Measurements from ENCODE around the gene VTA1. TPM values are rescaled to one million over a fixed set of nuclear protein-coding genes. Genes with fewer than 3 reads are reported as not detected.
"Not testable (repeated sequence)": the region's sequence is repeated elsewhere in the genome, so short reads cannot be mapped to it uniquely, and the experiment has no call there.

Gene VTA1
- total RNA-seq, 2 donors from 2014 or later: 29.1 to 37.4 TPM

GRCh38 chr6:142153196-142153595 is 6.1 kb downstream of the VTA1 start:
- Mint-ChIP-seq H3K36me3 (ENCODE audit: insufficient read depth in 2 of 2) (peaks cover 0 to 4% of the 10 kb centered on the region in 2 donors), H3K4me3 (peak overlapping the region in 1 of 2 donors; percentile 35), H3K27ac (peak overlapping the region; percentile 62), H3K27me3 (ENCODE audit: low read depth) (no peaks in the 10 kb centered on the region), H3K4me1 (ENCODE audit: low read depth) (peaks cover 55% of the 10 kb centered on the region), H3K9me3 (no peaks in the 10 kb centered on the region)
- no peak for ATAC-seq (replicated peaks in 1 of 2)
- no peak for DNase-seq

DNA sequence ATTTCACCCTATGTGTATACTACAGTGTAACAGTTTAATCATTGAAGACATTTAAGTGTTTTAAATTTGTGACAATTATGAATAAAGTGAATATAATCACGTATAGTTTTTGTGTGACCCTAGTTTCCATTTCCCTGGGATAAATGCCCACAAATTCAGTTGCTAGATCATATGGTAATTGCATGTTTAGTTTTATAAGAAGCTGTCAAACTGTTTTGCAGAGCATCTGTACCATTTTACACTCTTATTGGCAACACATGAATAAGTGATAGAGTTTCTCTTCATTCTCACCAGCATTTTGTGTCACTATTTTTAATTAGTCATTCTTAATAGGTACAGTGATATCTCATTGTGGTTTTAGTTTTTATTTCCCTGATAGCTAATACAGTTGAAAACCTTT is 7.3 kb downstream of the VTA1 start:
- Mint-ChIP-seq H3K4me1 (ENCODE audit: low read depth) (peaks cover 46% of the 10 kb centered on the region), H3K27me3 (ENCODE audit: low read depth) (no peaks in the 10 kb centered on the region), H3K9me3 (no peaks in the 10 kb centered on the region), H3K36me3 (ENCODE audit: insufficient read depth in 2 of 2) (peaks cover 0 to 4% of the 10 kb centered on the region in 2 donors), H3K27ac (no peak overlapping the region), H3K4me3 (no peak overlapping the region)
- ATAC-seq (replicated peaks in 1 of 2): no peak
- no peak for DNase-seq

DNA sequence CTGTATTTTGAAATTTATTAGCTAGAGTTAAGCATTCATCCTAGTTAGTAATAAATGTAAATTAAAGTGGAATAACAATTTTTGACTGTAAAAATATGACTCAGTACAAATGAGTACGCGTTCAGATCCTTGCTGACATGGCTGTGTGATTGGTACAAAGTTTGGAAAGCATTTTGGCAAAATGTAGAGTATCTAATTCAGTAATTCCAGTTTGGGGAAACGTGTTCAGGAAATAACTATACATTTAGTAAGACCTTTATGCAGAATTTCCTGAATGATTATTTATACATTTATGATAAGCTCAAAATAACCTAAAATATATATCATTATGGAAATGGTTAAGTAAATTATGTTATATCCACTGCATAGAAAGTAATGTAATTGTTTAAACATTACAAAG is 8.0 kb downstream of the VTA1 start:
- peaks cover 0 to 4% of the 10 kb centered on the region in 2 donors for H3K36me3 Mint-ChIP-seq (ENCODE audit: insufficient read depth in 2 of 2)
- H3K4me1 Mint-ChIP-seq (ENCODE audit: low read depth): peaks cover 44% of the 10 kb centered on the region
- no peak for DNase-seq
- H3K27ac Mint-ChIP-seq: no peak overlapping the region
- H3K9me3 Mint-ChIP-seq: no peaks in the 10 kb centered on the region
- H3K27me3 Mint-ChIP-seq (ENCODE audit: low read depth): no peaks in the 10 kb centered on the region
- no peak overlapping the region for H3K4me3 Mint-ChIP-seq
- no peak for ATAC-seq (replicated peaks in 1 of 2)

DNA sequence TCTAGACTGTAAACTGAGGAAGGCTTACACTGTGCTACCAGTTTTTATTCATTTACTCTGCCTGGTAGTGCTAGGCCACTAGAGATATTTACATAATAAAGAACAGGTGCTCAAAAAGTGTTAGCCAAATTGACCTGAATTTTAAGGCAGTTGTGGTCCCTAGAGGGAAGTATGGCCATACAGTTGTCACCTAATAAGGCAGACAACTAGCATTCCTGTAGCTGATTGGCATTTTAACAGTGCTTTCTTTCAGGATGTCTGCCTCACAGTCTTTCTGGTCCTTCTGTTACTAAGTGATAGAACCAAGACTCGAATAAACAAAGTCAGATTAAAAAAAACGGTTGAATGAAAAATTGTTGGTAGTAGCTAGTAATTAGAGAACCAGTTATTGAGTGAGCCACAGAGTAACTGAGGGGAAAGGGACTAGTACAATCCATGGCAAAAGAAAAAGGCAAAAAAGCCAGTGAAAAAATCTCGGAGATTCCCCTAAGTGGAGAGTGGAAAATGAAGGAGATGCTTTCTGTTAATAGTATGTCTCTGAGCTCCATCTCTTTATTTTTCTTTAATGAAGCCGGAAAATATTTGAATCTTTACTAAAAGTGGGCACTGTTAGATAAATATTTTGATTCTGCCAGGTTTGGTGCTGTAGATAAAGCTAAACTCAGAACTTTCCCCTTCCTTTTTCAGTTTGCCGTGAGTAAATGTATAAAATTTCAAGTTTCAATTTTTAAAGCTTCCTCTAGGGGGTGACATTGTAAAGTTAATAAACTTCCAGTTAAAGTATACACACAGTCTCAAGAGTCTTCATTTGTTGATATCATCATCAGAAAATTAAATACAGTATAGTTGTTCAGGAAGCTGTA is 9.1 kb downstream of the VTA1 start:
- Mint-ChIP-seq H3K4me1 (ENCODE audit: low read depth) (peaks cover 37% of the 10 kb centered on the region), H3K36me3 (ENCODE audit: insufficient read depth in 2 of 2) (no peaks in the 10 kb centered on the region), H3K9me3 (no peaks in the 10 kb centered on the region), H3K4me3 (peak overlapping the region; percentile 14 to 69), H3K27ac (peak overlapping the region; percentile 8), H3K27me3 (ENCODE audit: low read depth) (no peaks in the 10 kb centered on the region)
- ATAC-seq (replicated peaks in 1 of 2) (no peak), DNase-seq (no peak)

DNA sequence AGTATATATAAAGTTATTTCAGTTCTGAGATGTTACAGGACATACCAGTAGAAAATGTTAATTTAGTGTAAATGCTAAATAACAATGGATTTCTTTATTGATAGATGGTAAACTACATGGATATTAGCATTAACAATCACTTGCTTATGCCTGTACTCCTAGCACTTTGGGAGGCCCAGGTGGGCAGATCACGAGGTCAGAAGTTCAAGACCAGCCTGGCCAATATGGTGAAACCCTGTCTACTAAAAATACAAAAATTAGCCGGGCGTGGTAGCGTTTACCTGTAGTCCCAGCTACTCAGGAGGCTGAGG is 9.7 kb downstream of the VTA1 start:
- not testable (repeated sequence) for H3K9me3 Mint-ChIP-seq; ATAC-seq (replicated peaks in 1 of 2); H3K36me3 Mint-ChIP-seq (ENCODE audit: insufficient read depth in 2 of 2); H3K27ac Mint-ChIP-seq; H3K27me3 Mint-ChIP-seq (ENCODE audit: low read depth); DNase-seq
- peak overlapping the region in 1 of 2 donors; percentile 69 for H3K4me3 Mint-ChIP-seq
- peaks cover 32% of the 10 kb centered on the region for H3K4me1 Mint-ChIP-seq (ENCODE audit: low read depth)

- Mint-ChIP-seq H3K4me1 (ENCODE audit: low read depth) (peaks cover 31% of the 10 kb centered on the region), H3K4me3 (no peak overlapping the region), H3K9me3 (no peaks in the 10 kb centered on the region), H3K27me3 (ENCODE audit: low read depth) (no peaks in the 10 kb centered on the region), H3K36me3 (ENCODE audit: insufficient read depth in 2 of 2) (peaks cover 0 to 4% of the 10 kb centered on the region in 2 donors), H3K27ac (no peak overlapping the region)
- DNase-seq (no peak), ATAC-seq (replicated peaks in 1 of 2) (no peak)
These were observed 15.7 kb downstream of the VTA1 start for GRCh38 chr6:142162780-142163179.

DNA sequence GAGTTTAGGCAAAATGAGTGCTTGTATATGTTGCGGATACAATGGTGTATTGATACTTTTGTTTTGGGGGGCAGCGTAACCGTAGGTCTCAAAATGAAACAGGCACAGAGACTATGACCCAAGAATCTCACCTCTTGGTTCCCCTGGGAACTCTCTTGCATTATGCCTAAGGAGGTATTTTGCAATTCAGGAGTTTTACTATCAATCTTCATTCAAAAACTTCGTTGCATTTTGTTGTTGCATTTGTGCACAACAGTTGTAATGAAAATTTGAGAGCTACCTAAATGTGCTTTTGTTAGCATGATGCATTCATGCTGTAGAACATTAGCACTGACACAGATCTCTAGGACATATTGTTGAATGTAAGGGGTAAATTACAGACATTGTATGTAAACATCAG is 18.2 kb downstream of the VTA1 start:
- peaks cover 0 to 5% of the 10 kb centered on the region in 2 donors for H3K36me3 Mint-ChIP-seq (ENCODE audit: insufficient read depth in 2 of 2)
- no peak for ATAC-seq (replicated peaks in 1 of 2)
- H3K4me3 Mint-ChIP-seq: no peak overlapping the region
- H3K27ac Mint-ChIP-seq: no peak overlapping the region
- H3K9me3 Mint-ChIP-seq: no peaks in the 10 kb centered on the region
- peaks cover 24% of the 10 kb centered on the region for H3K4me1 Mint-ChIP-seq (ENCODE audit: low read depth)
- no peaks in the 10 kb centered on the region for H3K27me3 Mint-ChIP-seq (ENCODE audit: low read depth)
- DNase-seq: no peak

DNA sequence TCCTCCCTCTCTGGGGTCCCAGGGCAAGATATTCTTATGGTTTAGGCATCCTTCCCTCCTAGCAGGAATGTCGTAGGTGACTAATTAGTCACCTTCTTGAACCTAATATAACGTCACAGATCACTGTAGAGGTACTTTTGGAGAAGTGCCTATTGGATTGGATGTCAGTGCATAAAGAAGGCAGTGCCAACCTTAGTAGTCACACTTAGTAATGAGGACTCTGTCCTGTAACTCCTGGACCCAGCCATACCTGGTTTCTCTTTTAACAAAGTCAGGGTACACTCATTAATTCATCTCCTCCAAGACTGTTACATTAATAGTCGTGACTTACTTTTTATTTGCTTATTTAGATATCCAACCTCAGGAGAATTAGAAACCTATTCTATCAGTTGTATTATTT is 20.0 kb downstream of the VTA1 start:
- H3K9me3 Mint-ChIP-seq: no peaks in the 10 kb centered on the region
- no peak overlapping the region for H3K27ac Mint-ChIP-seq
- H3K36me3 Mint-ChIP-seq (ENCODE audit: insufficient read depth in 2 of 2): peaks cover 0 to 6% of the 10 kb centered on the region in 2 donors
- ATAC-seq (replicated peaks in 1 of 2) (no peak), DNase-seq (no peak)
- no peak overlapping the region for H3K4me3 Mint-ChIP-seq
- peaks cover 22% of the 10 kb centered on the region for H3K4me1 Mint-ChIP-seq (ENCODE audit: low read depth)
- H3K27me3 Mint-ChIP-seq (ENCODE audit: low read depth): no peaks in the 10 kb centered on the region

DNA sequence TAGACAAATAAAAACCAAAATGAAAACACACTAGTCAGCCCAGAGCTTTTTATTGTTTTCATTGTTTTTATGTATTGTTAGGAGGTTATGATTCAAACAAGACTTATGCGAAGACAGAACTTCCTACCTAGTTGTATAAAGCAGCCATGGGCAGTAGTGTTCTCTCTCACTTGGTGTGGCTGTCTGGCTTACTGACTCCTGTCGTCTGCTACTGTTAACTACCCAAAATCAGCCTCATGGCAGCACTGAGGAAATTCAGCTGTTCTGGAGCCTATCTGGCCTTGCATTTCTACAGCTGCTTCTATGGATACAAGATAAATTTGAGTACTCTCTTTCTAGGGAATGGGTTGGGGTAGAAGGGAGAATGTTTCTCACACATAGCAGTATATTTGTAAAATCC is 20.4 kb downstream of the VTA1 start:
- DNase-seq (no peak), ATAC-seq (replicated peaks in 1 of 2) (no peak)
- peaks cover under 1 to 6% of the 10 kb centered on the region in 2 donors for H3K36me3 Mint-ChIP-seq (ENCODE audit: insufficient read depth in 2 of 2)
- H3K4me3 Mint-ChIP-seq: no peak overlapping the region
- no peaks in the 10 kb centered on the region for H3K27me3 Mint-ChIP-seq (ENCODE audit: low read depth)
- no peaks in the 10 kb centered on the region for H3K9me3 Mint-ChIP-seq
- H3K4me1 Mint-ChIP-seq (ENCODE audit: low read depth): peaks cover 17% of the 10 kb centered on the region
- H3K27ac Mint-ChIP-seq: no peak overlapping the region

DNA sequence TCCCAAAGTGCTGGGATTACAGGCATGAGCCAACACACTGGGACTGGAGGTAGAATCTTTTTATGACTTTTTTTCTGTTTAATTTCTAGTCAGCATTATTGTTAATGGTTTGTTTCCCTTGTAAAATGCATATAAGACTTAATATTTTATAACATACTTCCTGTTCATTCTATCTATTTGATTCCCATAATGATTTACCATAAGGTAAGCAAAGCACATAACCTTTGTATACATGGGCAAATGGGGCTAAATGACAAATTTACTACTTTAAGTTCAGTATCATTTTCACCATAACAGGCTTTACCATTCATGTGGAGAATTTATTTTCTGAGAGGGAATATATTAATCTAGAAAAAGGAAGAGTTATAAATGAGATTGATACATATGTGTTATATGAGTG is 24.3 kb downstream of the VTA1 start:
- no peak overlapping the region for H3K27ac Mint-ChIP-seq
- H3K4me1 Mint-ChIP-seq (ENCODE audit: low read depth): no peaks in the 10 kb centered on the region
- H3K36me3 Mint-ChIP-seq (ENCODE audit: insufficient read depth in 2 of 2): peaks cover 11 to 25% of the 10 kb centered on the region in 2 donors
- H3K4me3 Mint-ChIP-seq: no peak overlapping the region
- H3K9me3 Mint-ChIP-seq: peaks cover 0 to 2% of the 10 kb centered on the region in 2 donors
- ATAC-seq (replicated peaks in 1 of 2): no peak
- no peak for DNase-seq
- H3K27me3 Mint-ChIP-seq (ENCODE audit: low read depth): no peaks in the 10 kb centered on the region

DNA sequence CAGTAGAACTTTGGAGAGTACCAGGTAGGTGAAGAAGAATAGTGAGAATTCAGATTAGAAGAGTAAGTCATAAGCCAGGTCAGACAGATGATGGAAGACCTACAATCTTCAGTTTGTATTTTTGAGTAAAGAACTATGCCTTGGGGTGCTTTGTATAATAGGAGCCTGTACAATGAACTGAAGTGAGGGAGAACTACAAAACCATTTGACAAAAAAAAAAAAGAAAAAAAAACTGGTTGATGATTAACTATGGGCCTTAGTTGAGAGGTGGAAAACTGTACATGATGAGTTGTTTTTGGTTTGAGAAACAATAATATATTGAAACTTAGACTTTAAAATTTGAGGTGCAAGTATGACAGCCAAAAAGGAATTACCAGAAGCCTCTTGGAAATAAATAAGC is 25.7 kb downstream of the VTA1 start:
- Mint-ChIP-seq H3K4me3 (no peak overlapping the region), H3K9me3 (peaks cover 5% of the 10 kb centered on the region in 2 donors), H3K27ac (peak overlapping the region; percentile 45), H3K4me1 (ENCODE audit: low read depth) (no peaks in the 10 kb centered on the region), H3K27me3 (ENCODE audit: low read depth) (no peaks in the 10 kb centered on the region), H3K36me3 (ENCODE audit: insufficient read depth in 2 of 2) (peaks cover 17 to 33% of the 10 kb centered on the region in 2 donors)
- DNase-seq (no peak), ATAC-seq (replicated peaks in 1 of 2) (no peak)

DNA sequence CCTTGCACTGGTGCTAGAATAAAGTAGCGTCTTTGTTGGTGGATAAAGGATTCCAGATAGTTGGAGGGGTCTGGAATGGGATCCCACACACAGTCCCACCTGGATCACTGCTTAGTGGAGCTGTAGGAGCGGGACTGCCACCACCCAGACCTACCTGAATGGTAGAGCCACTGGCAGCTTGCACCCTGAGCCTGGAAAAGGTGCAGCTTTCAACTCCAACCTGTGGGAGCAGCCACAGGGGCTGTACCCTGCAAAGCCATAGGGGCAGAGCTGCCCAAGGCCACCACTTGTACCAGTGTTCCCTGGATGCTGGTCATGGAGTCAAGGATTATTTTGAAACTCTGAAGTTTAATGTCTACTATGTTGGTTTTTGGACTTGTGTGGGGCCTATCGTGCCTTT is 26.9 kb downstream of the VTA1 start:
- peaks cover 8% of the 10 kb centered on the region in 2 donors for H3K9me3 Mint-ChIP-seq
- H3K36me3 Mint-ChIP-seq (ENCODE audit: insufficient read depth in 2 of 2): peaks cover 20 to 39% of the 10 kb centered on the region in 2 donors
- no peaks in the 10 kb centered on the region for H3K27me3 Mint-ChIP-seq (ENCODE audit: low read depth)
- ATAC-seq (replicated peaks in 1 of 2) (no peak), DNase-seq (no peak)
- H3K4me3 Mint-ChIP-seq: no peak overlapping the region
- H3K27ac Mint-ChIP-seq: no peak overlapping the region
- H3K4me1 Mint-ChIP-seq (ENCODE audit: low read depth): no peaks in the 10 kb centered on the region

DNA sequence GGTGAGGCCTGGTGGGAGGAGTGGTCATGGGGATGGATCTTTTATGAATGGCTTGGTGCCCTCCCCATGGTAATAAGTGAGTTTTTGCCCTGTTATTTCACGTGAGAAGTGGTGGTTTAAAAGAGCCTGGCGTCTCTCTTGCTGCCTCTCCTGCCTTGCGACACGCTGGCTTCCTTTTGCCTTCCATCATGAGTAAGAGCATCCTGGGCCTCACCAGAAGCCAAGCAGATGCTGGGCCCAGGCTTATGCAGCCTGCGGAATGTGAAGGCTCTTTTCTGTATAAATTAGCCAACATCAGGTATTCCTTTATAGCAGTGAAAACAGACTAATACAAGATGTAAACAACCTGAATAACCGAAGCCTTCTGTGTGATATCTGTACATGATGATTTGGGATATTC is 27.6 kb downstream of the VTA1 start:
- Mint-ChIP-seq H3K27me3 (ENCODE audit: low read depth) (no peaks in the 10 kb centered on the region), H3K9me3 (peaks cover 8% of the 10 kb centered on the region in 2 donors), H3K27ac (no peak overlapping the region), H3K4me1 (ENCODE audit: low read depth) (no peaks in the 10 kb centered on the region), H3K4me3 (no peak overlapping the region), H3K36me3 (ENCODE audit: insufficient read depth in 2 of 2) (peaks cover 20 to 39% of the 10 kb centered on the region in 2 donors)
- no peak for DNase-seq
- no peak for ATAC-seq (replicated peaks in 1 of 2)

DNA sequence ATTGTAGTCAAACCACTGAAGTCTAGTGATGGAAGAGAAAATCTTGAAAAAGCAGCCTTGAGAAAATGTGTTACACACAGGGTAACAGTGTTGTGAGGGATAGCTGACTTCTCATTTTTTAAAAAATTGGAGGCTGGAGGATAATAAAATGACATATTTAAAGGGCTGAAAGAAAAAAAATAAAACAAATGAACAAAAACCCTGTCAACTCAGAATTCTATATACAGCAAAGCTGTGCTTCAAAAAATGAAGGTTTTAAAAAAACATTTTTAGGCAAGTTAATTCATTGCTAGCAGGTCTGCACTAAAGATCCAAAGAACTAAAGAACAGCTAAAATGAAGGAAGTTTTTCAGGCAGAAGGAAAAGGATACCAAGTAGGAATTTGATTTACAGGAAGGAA is 31.1 kb downstream of the VTA1 start:
- peaks cover 5% of the 10 kb centered on the region for H3K4me1 Mint-ChIP-seq (ENCODE audit: low read depth)
- no peak for DNase-seq

More for the DNA sequence above, 31.1 kb downstream of the VTA1 start:
- Mint-ChIP-seq H3K9me3 (peaks cover 8% of the 10 kb centered on the region in 2 donors), H3K27me3 (ENCODE audit: low read depth) (no peaks in the 10 kb centered on the region), H3K4me3 (no peak overlapping the region), H3K27ac (no peak overlapping the region), H3K36me3 (ENCODE audit: insufficient read depth in 2 of 2) (peaks cover 16 to 35% of the 10 kb centered on the region in 2 donors)
- ATAC-seq (replicated peaks in 1 of 2): no peak
